Suprapubic skin (tissue), 3 donors: ENCODE measurements around the gene RGS7.

Experiments
- POLR2A ChIP-seq, 2 donors: fragments of 450-650 bp; IDR thresholded peaks; one replicate each; pipeline ENCODE4 v1.6.1; 2017; ENCODE audit warnings: antibody characterized with exemption in 2 of 2, mild to moderate bottlenecking in 2 of 2, moderate library complexity in 2 of 2
- TF ChIP-seq, protein P1 (sequence below), 2 donors: fragments of 200-600 bp in 1 of 2; fragments of 450-650 bp in 1 of 2; sonication (generic) in 1 of 2; IDR thresholded peaks; one replicate each; pipeline ENCODE4 v1.5.1; 2016 to 2019; ENCODE audit warnings: antibody characterized with exemption in 2 of 2, mild to moderate bottlenecking in 1 of 2, moderate library complexity in 1 of 2

- TF ChIP-seq, protein P1, sequence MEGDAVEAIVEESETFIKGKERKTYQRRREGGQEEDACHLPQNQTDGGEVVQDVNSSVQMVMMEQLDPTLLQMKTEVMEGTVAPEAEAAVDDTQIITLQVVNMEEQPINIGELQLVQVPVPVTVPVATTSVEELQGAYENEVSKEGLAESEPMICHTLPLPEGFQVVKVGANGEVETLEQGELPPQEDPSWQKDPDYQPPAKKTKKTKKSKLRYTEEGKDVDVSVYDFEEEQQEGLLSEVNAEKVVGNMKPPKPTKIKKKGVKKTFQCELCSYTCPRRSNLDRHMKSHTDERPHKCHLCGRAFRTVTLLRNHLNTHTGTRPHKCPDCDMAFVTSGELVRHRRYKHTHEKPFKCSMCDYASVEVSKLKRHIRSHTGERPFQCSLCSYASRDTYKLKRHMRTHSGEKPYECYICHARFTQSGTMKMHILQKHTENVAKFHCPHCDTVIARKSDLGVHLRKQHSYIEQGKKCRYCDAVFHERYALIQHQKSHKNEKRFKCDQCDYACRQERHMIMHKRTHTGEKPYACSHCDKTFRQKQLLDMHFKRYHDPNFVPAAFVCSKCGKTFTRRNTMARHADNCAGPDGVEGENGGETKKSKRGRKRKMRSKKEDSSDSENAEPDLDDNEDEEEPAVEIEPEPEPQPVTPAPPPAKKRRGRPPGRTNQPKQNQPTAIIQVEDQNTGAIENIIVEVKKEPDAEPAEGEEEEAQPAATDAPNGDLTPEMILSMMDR (IDR thresholded peaks at IDR 0.05): no peak
- no peak for TF ChIP-seq POLR2A (IDR thresholded peaks at IDR 0.05)
Measured at GRCh38 chr1:241323514-241324195, 33.4 kb downstream of the RGS7 start.
